IMR-90 (cell line): Measurements from ENCODE around the gene CCDC40. TPM values are rescaled to one million over a fixed set of nuclear protein-coding genes. Genes with fewer than 3 reads are reported as not detected.

Experiments used
- ATAC-seq: fragments of 200-7000 bp; cut with Tn5 transposase; 2 replicates; pipeline ENCODE4 v1.9.1; 2020; ENCODE audit warnings: low read depth, mild to moderate bottlenecking, moderate library complexity
- BruUV-seq: library from RNA; stranded (reverse); fragments of 400-500 nt; replicated peaks from 2 replicates; lab custom pipeline; 2021; lab: Mats Ljungman, UMichigan
- CTCF ChIA-PET: fragments of 300-600 bp; formaldehyde crosslinking; extraction: SDS; loops from one replicate; lab custom pipeline; 2021; ENCODE audit warnings: antibody characterized with exemption; lab: Yijun Ruan, JAX
- POLR2A ChIA-PET: fragments of 300-600 bp; sonication (Branson Sonifier 250); formaldehyde crosslinking; loops from one replicate; lab custom pipeline; 2022; ENCODE audit warnings: antibody characterized with exemption; ENCODE audit not compliant: unreplicated experiment; lab: Charles Lee
- DNase-seq: peaks from one replicate; pipeline ENCODE4 v3.0.0; 2013
- H2AFZ ChIP-seq: replicated peaks from 2 replicates; pipeline ENCODE3; 2013; ENCODE audit warnings: low read length, mild to moderate bottlenecking; ENCODE audit not compliant: poor library complexity
- H2AK5ac ChIP-seq: 2 replicates; pipeline ENCODE4 v1.6.1; 2013; ENCODE audit warnings: low read depth, low read length, inconsistent platforms
- H2AK9ac ChIP-seq: replicated peaks from 2 replicates; pipeline ENCODE3; 2013; ENCODE audit warnings: mild to moderate bottlenecking, low read depth, low read length, moderate library complexity; ENCODE audit not compliant: poor library complexity
- H2BK120ac ChIP-seq: 2 replicates; pipeline ENCODE4 v1.6.1; 2013; ENCODE audit warnings: low read depth, low read length, inconsistent platforms
- H2BK15ac ChIP-seq: 3 replicates; pipeline ENCODE4 v1.6.1; 2013; ENCODE audit warnings: low read depth, low read length, inconsistent platforms
- H2BK20ac ChIP-seq: 2 replicates; pipeline ENCODE4 v1.6.1; 2013; ENCODE audit warnings: low read depth, mild to moderate bottlenecking, inconsistent platforms, low read length, moderate library complexity
- H2BK5ac ChIP-seq: 2 replicates; pipeline ENCODE4 v1.6.1; 2013; ENCODE audit warnings: mild to moderate bottlenecking, low read depth, low read length, inconsistent platforms; ENCODE audit not compliant: poor library complexity, severe bottlenecking
- H3K14ac ChIP-seq: replicated peaks from 2 replicates; pipeline ENCODE4 v1.6.1; 2013; ENCODE audit warnings: low read depth, low read length, inconsistent platforms
- H3K18ac ChIP-seq: 2 replicates; pipeline ENCODE4 v1.6.1; 2013; ENCODE audit warnings: low read depth, low read length, control low read depth
- H3K23ac ChIP-seq: 2 replicates; pipeline ENCODE4 v1.6.1; 2013; ENCODE audit warnings: low read depth, low read length, inconsistent platforms
- H3K27ac ChIP-seq: 2 replicates; pipeline ENCODE4 v1.5.1; 2013; ENCODE audit warnings: mild to moderate bottlenecking, control low read depth, low read length; ENCODE audit not compliant: insufficient read depth
- H3K27me3 ChIP-seq: 2 replicates; pipeline ENCODE4 v1.6.1; 2013; ENCODE audit warnings: low read length; ENCODE audit not compliant: control insufficient read depth, insufficient read depth
- H3K36me3 ChIP-seq: 2 replicates; pipeline ENCODE4 v1.6.1; 2013; ENCODE audit warnings: low read length, mixed read lengths; ENCODE audit not compliant: control insufficient read depth, insufficient read depth
- H3K4ac ChIP-seq: 2 replicates; pipeline ENCODE4 v1.6.1; 2013; ENCODE audit warnings: low read depth, low read length, inconsistent platforms
- H3K4me1 ChIP-seq: 2 replicates; pipeline ENCODE4 v1.6.1; 2013; ENCODE audit warnings: low read length, mixed read lengths; ENCODE audit not compliant: control insufficient read depth, insufficient read depth
- H3K4me2 ChIP-seq: 2 replicates; pipeline ENCODE4 v1.6.1; 2013; ENCODE audit warnings: low read depth, mild to moderate bottlenecking, control low read depth, low read length, moderate library complexity
- H3K4me3 ChIP-seq: 2 replicates; pipeline ENCODE4 v1.5.1; 2013; ENCODE audit warnings: low read depth, mild to moderate bottlenecking, control low read depth, low read length, moderate library complexity; ENCODE audit not compliant: insufficient read depth
- H3K56ac ChIP-seq: 2 replicates; pipeline ENCODE4 v1.6.1; 2013; ENCODE audit warnings: low read length, inconsistent platforms; ENCODE audit not compliant: insufficient read depth; ENCODE audit errors: extremely low read depth
- H3K79me1 ChIP-seq, 2 experiments: 2 replicates each; pipeline ENCODE4 v1.6.1; 2013; ENCODE audit warnings: low read length in 2 of 2, inconsistent platforms in 1 of 2, low read depth in 1 of 2
- H3K9ac ChIP-seq: 2 replicates; pipeline ENCODE4 v1.6.1; 2013; ENCODE audit warnings: low read depth, low read length, control low read depth
- H3K9me1 ChIP-seq: 2 replicates; pipeline ENCODE4 v1.6.1; 2013; ENCODE audit warnings: low read length, inconsistent platforms; ENCODE audit not compliant: insufficient read depth
- H3K9me3 ChIP-seq: 2 replicates; pipeline ENCODE4 v1.6.1; 2013; ENCODE audit warnings: low read length; ENCODE audit not compliant: control insufficient read depth, insufficient read depth
- H4K20me1 ChIP-seq: 2 replicates; pipeline ENCODE4 v1.6.1; 2013; ENCODE audit warnings: low read length, inconsistent platforms; ENCODE audit not compliant: insufficient read depth
- H4K5ac ChIP-seq: 2 replicates; pipeline ENCODE4 v1.6.1; 2013; ENCODE audit warnings: mild to moderate bottlenecking, low read depth, low read length, control low read depth
- H4K8ac ChIP-seq, 2 experiments: 2 replicates each; pipeline ENCODE4 v1.6.1; 2013; ENCODE audit warnings: low read depth in 2 of 2, low read length in 2 of 2, control low read depth in 1 of 2, inconsistent platforms in 1 of 2
- H4K91ac ChIP-seq: 2 replicates; pipeline ENCODE4 v1.6.1; 2013; ENCODE audit warnings: low read depth, low read length, inconsistent platforms; ENCODE audit not compliant: insufficient read depth
- BHLHE40 ChIP-seq: fragments of 150-350 bp; IDR thresholded peaks from 2 replicates; pipeline ENCODE4 v1.6.1; 2016; ENCODE audit warnings: mild to moderate bottlenecking, low read depth, low read length
- CEBPB ChIP-seq: IDR thresholded peaks from 2 replicates; pipeline ENCODE4 v1.6.1; 2012; ENCODE audit warnings: low read depth, low read length, improper control_type of control experiment
- MXI1 ChIP-seq: IDR thresholded peaks from 2 replicates; pipeline ENCODE4 v1.6.1; 2012; ENCODE audit warnings: low read depth, mild to moderate bottlenecking, low read length, moderate library complexity, borderline replicate concordance
- NFE2L2 ChIP-seq: fragments of 150-350 bp; IDR thresholded peaks from 2 replicates; pipeline ENCODE4 v1.6.1; 2016; ENCODE audit warnings: low read depth, mild to moderate bottlenecking, low read length
- POLR2A ChIP-seq: IDR thresholded peaks from 2 replicates; pipeline ENCODE4 v1.6.1; 2012; ENCODE audit warnings: mild to moderate bottlenecking, low read depth, low read length
- RAD21 ChIP-seq: IDR thresholded peaks from 2 replicates; pipeline ENCODE4 v1.6.1; 2012; ENCODE audit warnings: low read length, improper control_type of control experiment
- RCOR1 ChIP-seq: IDR thresholded peaks from 2 replicates; pipeline ENCODE4 v1.6.1; 2012; ENCODE audit warnings: mild to moderate bottlenecking, low read length, improper control_type of control experiment; ENCODE audit not compliant: insufficient replicate concordance
- RFX5 ChIP-seq: IDR thresholded peaks from 2 replicates; pipeline ENCODE4 v1.8.0; 2012; ENCODE audit warnings: low read depth, mild to moderate bottlenecking, low read length, moderate library complexity
- SMC3 ChIP-seq: fragments of 150-350 bp; IDR thresholded peaks from 2 replicates; pipeline ENCODE4 v1.6.1; 2016; ENCODE audit warnings: low read depth, mild to moderate bottlenecking, antibody characterized with exemption, low read length, moderate library complexity
- WGBS, 2 experiments: methylation state at CpG; one replicate each; pipeline versions ENCODE4 v1.1.5 to v1.1.7; 2013; ENCODE audit warnings: missing lambda C conversion rate in 2 of 2; ENCODE audit not compliant: insufficient read length in 1 of 2; ENCODE audit errors: extremely low coverage in 2 of 2; 5-methylcytosine and 5-hydroxymethylcytosine counted together
- dilution Hi-C: fragments of 300-500 bp; cut with HindIII; formaldehyde crosslinking; loops from one replicate; pipeline ENCODE4 v1.14.3; 2018; ENCODE audit warnings: low sequenced_read_pairs; ENCODE audit not compliant: unreplicated experiment
- in situ Hi-C: fragments of 300-500 bp; cut with MboI; formaldehyde crosslinking; loops from 3 replicates; pipeline ENCODE4 v1.14.3; 2019; ENCODE audit warnings: low sequenced_read_pairs, inconsistent platforms, mixed read lengths
- intact Hi-C: fragments of 100-400 bp; cut with micrococcal nuclease; formaldehyde crosslinking; loops from 2 replicates; pipeline ENCODE4 v1.10.0; 2022
- polyA plus RNA-seq, 3 experiments: library from polyadenylated mRNA; depleted of rRNA; stranded (reverse); fragments of >200 nt; gene quantifications; 2 replicates each; pipeline ENCODE4 v1.2.3, GENCODE V29; 2012; ENCODE audit warnings: low replicate concordance in 1 of 3
- total RNA-seq: library from RNA; depleted of rRNA; stranded (reverse); fragments of >200 nt; gene quantifications from 2 replicates; pipeline ENCODE4 v1.2.3, GENCODE V29; 2012
- TF ChIP-seq, protein P1 (sequence below): fragments of 150-350 bp; IDR thresholded peaks from 2 replicates; pipeline ENCODE4 v1.6.1; 2016; ENCODE audit warnings: low read depth, mild to moderate bottlenecking, low read length, moderate library complexity, borderline replicate concordance
- TF ChIP-seq, protein P2 (sequence below): conservative IDR thresholded peaks from 2 replicates; pipeline ENCODE4 v1.5.1; 2012; ENCODE audit warnings: mild to moderate bottlenecking, low read depth, low read length, improper control_type of control experiment

CCDC40 gene
- total and polyA plus RNA-seq, 2 of the 4 experiments (the other 2 are of a cell fraction) = 0.90 to 4.7 TPM

DNA sequence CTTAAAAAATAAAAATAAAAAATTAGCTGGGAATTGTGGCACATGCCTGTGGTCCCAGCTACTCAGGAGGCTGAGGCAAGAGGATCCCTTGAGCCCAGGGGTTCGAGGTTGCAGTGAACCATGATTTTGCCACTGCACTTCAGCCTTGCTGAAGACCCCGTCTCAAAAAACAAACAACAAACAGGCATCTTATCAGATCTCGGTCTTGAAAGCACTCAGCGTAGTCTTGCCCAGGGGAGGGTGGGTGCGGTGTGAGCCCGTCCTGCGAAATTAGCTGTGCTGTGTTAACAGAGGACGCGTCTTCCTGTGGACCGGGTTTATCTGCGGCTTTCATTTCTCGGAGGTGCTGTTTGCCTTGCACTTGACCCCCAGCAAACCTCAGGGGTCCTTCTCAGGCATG, 70.3 kb downstream of the CCDC40 start:
- TF ChIP-seq NFE2L2 (no peak), MXI1 (no peak), CEBPB (no peak), POLR2A (no peak), RAD21 (no peak), BHLHE40 (no peak), RFX5 (no peak), SMC3 (no peak), RCOR1 (no peak)
- TF ChIP-seq, protein P1, sequence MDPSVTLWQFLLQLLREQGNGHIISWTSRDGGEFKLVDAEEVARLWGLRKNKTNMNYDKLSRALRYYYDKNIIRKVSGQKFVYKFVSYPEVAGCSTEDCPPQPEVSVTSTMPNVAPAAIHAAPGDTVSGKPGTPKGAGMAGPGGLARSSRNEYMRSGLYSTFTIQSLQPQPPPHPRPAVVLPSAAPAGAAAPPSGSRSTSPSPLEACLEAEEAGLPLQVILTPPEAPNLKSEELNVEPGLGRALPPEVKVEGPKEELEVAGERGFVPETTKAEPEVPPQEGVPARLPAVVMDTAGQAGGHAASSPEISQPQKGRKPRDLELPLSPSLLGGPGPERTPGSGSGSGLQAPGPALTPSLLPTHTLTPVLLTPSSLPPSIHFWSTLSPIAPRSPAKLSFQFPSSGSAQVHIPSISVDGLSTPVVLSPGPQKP = no peak
- TF ChIP-seq, protein P2, sequence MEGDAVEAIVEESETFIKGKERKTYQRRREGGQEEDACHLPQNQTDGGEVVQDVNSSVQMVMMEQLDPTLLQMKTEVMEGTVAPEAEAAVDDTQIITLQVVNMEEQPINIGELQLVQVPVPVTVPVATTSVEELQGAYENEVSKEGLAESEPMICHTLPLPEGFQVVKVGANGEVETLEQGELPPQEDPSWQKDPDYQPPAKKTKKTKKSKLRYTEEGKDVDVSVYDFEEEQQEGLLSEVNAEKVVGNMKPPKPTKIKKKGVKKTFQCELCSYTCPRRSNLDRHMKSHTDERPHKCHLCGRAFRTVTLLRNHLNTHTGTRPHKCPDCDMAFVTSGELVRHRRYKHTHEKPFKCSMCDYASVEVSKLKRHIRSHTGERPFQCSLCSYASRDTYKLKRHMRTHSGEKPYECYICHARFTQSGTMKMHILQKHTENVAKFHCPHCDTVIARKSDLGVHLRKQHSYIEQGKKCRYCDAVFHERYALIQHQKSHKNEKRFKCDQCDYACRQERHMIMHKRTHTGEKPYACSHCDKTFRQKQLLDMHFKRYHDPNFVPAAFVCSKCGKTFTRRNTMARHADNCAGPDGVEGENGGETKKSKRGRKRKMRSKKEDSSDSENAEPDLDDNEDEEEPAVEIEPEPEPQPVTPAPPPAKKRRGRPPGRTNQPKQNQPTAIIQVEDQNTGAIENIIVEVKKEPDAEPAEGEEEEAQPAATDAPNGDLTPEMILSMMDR = no peak
- Histone ChIP-seq H2BK120ac (no peak overlapping the region), H2AK5ac (no peak overlapping the region), H3K4me3 (no peak overlapping the region), H3K4ac (no peak overlapping the region), H3K36me3 (peaks cover 3% of the 10 kb centered on the region; the same call in 1 of the 2 replicates), H2BK5ac (no peak overlapping the region), H2BK15ac (no peak overlapping the region), H2AK9ac (no peak overlapping the region), H3K9me3 (no peaks in the 10 kb centered on the region), H3K18ac (no peak overlapping the region), H3K4me1 (peaks cover 6% of the 10 kb centered on the region), H3K9me1 (peaks cover 5% of the 10 kb centered on the region; the same call in 1 of the 2 replicates), H2AFZ (no peak overlapping the region), H4K5ac (no peak overlapping the region), H3K79me1 (peaks cover 0 to 11% of the 10 kb centered on the region in 2 experiments; a peak in 3 of 4 replicates), H3K4me2 (no peak overlapping the region), H3K9ac (no peak overlapping the region), H4K8ac (no peak overlapping the region), H4K20me1 (no peaks in the 10 kb centered on the region), H3K56ac (no peak overlapping the region), H4K91ac (no peak overlapping the region), H3K27me3 (no peaks in the 10 kb centered on the region), H3K27ac (no peak overlapping the region), H3K23ac (no peak overlapping the region), H3K14ac (no peak overlapping the region), H2BK20ac (no peak overlapping the region)
- ATAC-seq (no peak), DNase-seq (no peak)
- no TSS peak for BruUV-seq
- WGBS, 2 experiments = 88% methylated on average over 8 of the region's 12 CpGs; no CpG with 5 or more reads in 1 of the 2 experiments
- in situ Hi-C loops = no loop called here
- ChIA-PET POLR2A (no interaction called here), CTCF (no interaction called here)
- intact Hi-C loops = no loop called here
- dilution Hi-C loops = no loop called here
